Neural cell (in vitro differentiated cells): ENCODE results near the gene GNAT3. TPM values are rescaled to one million over a fixed set of nuclear protein-coding genes. Genes with fewer than 3 reads are reported as not detected.

Experiments
- H2AFZ ChIP-seq: fragments of 200-600, 300-800 bp; sonication (generic), shearing (Covaris generic); 2 replicates; pipeline ENCODE4 v1.6.0; 2014; ENCODE audit warnings: low read depth, mild to moderate bottlenecking, antibody characterized with exemption, low read length, moderate library complexity
- H3F3A ChIP-seq: fragments of 200-600 bp; shearing (Covaris generic); 2 replicates; pipeline ENCODE4 v1.6.1; 2016; ENCODE audit warnings: mild to moderate bottlenecking, moderate library complexity, mixed read lengths, antibody characterized with exemption, low read length; ENCODE audit not compliant: insufficient read depth, poor library complexity, severe bottlenecking
- H3K27ac ChIP-seq: fragments of 200-600, 300-800 bp; sonication (generic), shearing (Covaris generic); 2 replicates; pipeline ENCODE4 v1.5.1; 2014; ENCODE audit warnings: mild to moderate bottlenecking, low read length, moderate library complexity
- H3K27me3 ChIP-seq: fragments of 300-800, 200-600 bp; sonication (generic), shearing (Covaris generic); 2 replicates; pipeline ENCODE4 v1.6.0; 2014; ENCODE audit warnings: mild to moderate bottlenecking, low read depth, low read length, moderate library complexity; ENCODE audit not compliant: insufficient read depth
- H3K36me3 ChIP-seq: fragments of 300-800, 200-600 bp; sonication (generic), shearing (Covaris generic); 2 replicates; pipeline ENCODE4 v1.5.1; 2014; ENCODE audit warnings: mild to moderate bottlenecking, antibody characterized with exemption, low read length, moderate library complexity; ENCODE audit not compliant: insufficient read depth
- H3K4me2 ChIP-seq: fragments of 300-800, 200-600 bp; sonication (generic), shearing (Covaris generic); 2 replicates; pipeline ENCODE4 v1.6.0; 2014; ENCODE audit warnings: mild to moderate bottlenecking, low read length
- H3K4me3 ChIP-seq: fragments of 300-800, 200-600 bp; sonication (generic), shearing (Covaris generic); 2 replicates; pipeline ENCODE4 v1.5.1; 2014; ENCODE audit warnings: mild to moderate bottlenecking, low read length, moderate library complexity
- H3K79me2 ChIP-seq: fragments of 200-600 bp; shearing (Covaris generic); replicated peaks from 2 replicates; pipeline ENCODE4 v1.6.0; 2014; ENCODE audit warnings: mild to moderate bottlenecking, low read length, moderate library complexity; ENCODE audit not compliant: insufficient read depth
- H3K9ac ChIP-seq: fragments of 300-800, 200-600 bp; sonication (generic), shearing (Covaris generic); 2 replicates; pipeline ENCODE4 v1.6.1; 2016; ENCODE audit warnings: mild to moderate bottlenecking, low read length, mixed read lengths
- H3K9me2 ChIP-seq: fragments of 200-600 bp; shearing (Covaris generic); 2 replicates; pipeline ENCODE4 v1.6.1; 2016; ENCODE audit warnings: mild to moderate bottlenecking, low read length, mixed read lengths; ENCODE audit not compliant: insufficient read depth
- H3K9me3 ChIP-seq: fragments of 200-600, 300-800 bp; sonication (generic), shearing (Covaris generic); 2 replicates; pipeline ENCODE4 v1.6.1; 2016; ENCODE audit warnings: mild to moderate bottlenecking, mixed run types, low read length, moderate library complexity, mixed read lengths
- H4K20me1 ChIP-seq: fragments of 200-600 bp; shearing (Covaris generic); 2 replicates; pipeline ENCODE4 v1.6.1; 2016; ENCODE audit warnings: mild to moderate bottlenecking, mixed run types; ENCODE audit not compliant: insufficient read depth
- CTCF ChIP-seq: fragments of 450-650 bp; IDR thresholded peaks from 2 replicates; pipeline ENCODE4 v1.5.1; 2014; ENCODE audit warnings: antibody characterized with exemption, mild to moderate bottlenecking, moderate library complexity; ENCODE audit not compliant: poor library complexity, severe bottlenecking
- EP300 ChIP-seq: fragments of 450-650 bp; conservative IDR thresholded peaks from 2 replicates; pipeline ENCODE4 v1.6.1; 2014; ENCODE audit warnings: antibody characterized with exemption, mild to moderate bottlenecking, moderate library complexity; ENCODE audit not compliant: poor library complexity, severe bottlenecking
- EZH2 ChIP-seq: fragments of 200-600, 300-800 bp; shearing (Covaris generic), sonication (generic); IDR thresholded peaks from 2 replicates; pipeline ENCODE4 v1.6.1; 2014; ENCODE audit warnings: antibody characterized with exemption, low read length, borderline replicate concordance, mild to moderate bottlenecking; ENCODE audit not compliant: insufficient read depth, poor library complexity, severe bottlenecking
- MXI1 ChIP-seq: fragments of 450-650 bp; conservative IDR thresholded peaks from 2 replicates; pipeline ENCODE4 v1.6.1; 2014; ENCODE audit warnings: antibody characterized with exemption, mild to moderate bottlenecking; ENCODE audit not compliant: poor library complexity, severe bottlenecking
- POLR2AphosphoS5 ChIP-seq: IDR thresholded peaks from 2 replicates; pipeline ENCODE4 v1.6.1; 2012
- RAD21 ChIP-seq: fragments of 450-650 bp; conservative IDR thresholded peaks from 2 replicates; pipeline ENCODE4 v1.6.1; 2014; ENCODE audit warnings: antibody characterized with exemption, mild to moderate bottlenecking, moderate library complexity
- REST ChIP-seq: IDR thresholded peaks from 2 replicates; pipeline ENCODE4 v1.6.1; 2012; ENCODE audit warnings: borderline replicate concordance
- SMC3 ChIP-seq: fragments of 450-650 bp; conservative IDR thresholded peaks from 2 replicates; pipeline ENCODE4 v1.6.1; 2014; ENCODE audit warnings: antibody characterized with exemption, mild to moderate bottlenecking, moderate library complexity; ENCODE audit not compliant: poor library complexity
- TAF1 ChIP-seq: IDR thresholded peaks from 2 replicates; pipeline ENCODE4 v1.6.1; 2012; ENCODE audit warnings: low read depth
- polyA plus RNA-seq: library from polyadenylated mRNA; depleted of rRNA; stranded (reverse); fragments of >200 nt; gene quantifications from 2 replicates; pipeline ENCODE4 v1.2.3, GENCODE V29; 2014

The GNAT3 gene
- polyA plus RNA-seq, 1 donor from 2014 or later: not detected

GRCh38 chr7:80496586-80496985, 15.3 kb downstream of the GNAT3 start:
- H3K27ac ChIP-seq: no peak overlapping the region
- no peaks in the 10 kb centered on the region for H4K20me1 ChIP-seq
- H3K9me3 ChIP-seq: no peaks in the 10 kb centered on the region
- no peak overlapping the region for H2AFZ ChIP-seq
- H3K36me3 ChIP-seq: no peaks in the 10 kb centered on the region
- H3K9me2 ChIP-seq: no peaks in the 10 kb centered on the region
- TF ChIP-seq RAD21 (no peak), TAF1 (no peak), SMC3 (no peak), CTCF (no peak), POLR2AphosphoS5 (no peak), EZH2 (no peak), MXI1 (no peak), REST (no peak), EP300 (no peak)
- no peak overlapping the region for H3K4me2 ChIP-seq
- no peaks in the 10 kb centered on the region for H3K27me3 ChIP-seq
- no peaks in the 10 kb centered on the region for H3K79me2 ChIP-seq
- H3K9ac ChIP-seq: no peak overlapping the region
- H3K4me3 ChIP-seq: no peak overlapping the region
- H3F3A ChIP-seq: no peaks in the 10 kb centered on the region

- Histone ChIP-seq H3K27me3 (no peaks in the 10 kb centered on the region), H3K9me3 (no peaks in the 10 kb centered on the region), H3F3A (no peaks in the 10 kb centered on the region), H3K9me2 (no peaks in the 10 kb centered on the region), H3K4me3 (no peak overlapping the region), H3K4me2 (no peak overlapping the region), H2AFZ (no peak overlapping the region), H3K36me3 (no peaks in the 10 kb centered on the region), H3K9ac (no peak overlapping the region), H4K20me1 (no peaks in the 10 kb centered on the region), H3K27ac (no peak overlapping the region), H3K79me2 (no peaks in the 10 kb centered on the region)
- no peak for TF ChIP-seq CTCF
- TF ChIP-seq EZH2: no peak
- no peak for TF ChIP-seq EP300
- no peak for TF ChIP-seq REST
Measured at GRCh38 chr7:80493121-80493849, 18.6 kb downstream of the GNAT3 start.
